Thyroid gland (tissue), 4 donors: ENCODE results near the gene SLC2A5. TPM values are rescaled to one million over a fixed set of nuclear protein-coding genes. Genes with fewer than 3 reads are reported as not detected.
"Not testable (repeated sequence)": the region's sequence is repeated elsewhere in the genome, so short reads cannot be mapped to it uniquely, and the experiment has no call there.

Source experiments
- DNase-seq, 2 donors: peaks; one replicate each; pipeline ENCODE4 v3.0.0-alpha.2; 2019
- H3K27ac ChIP-seq, 3 donors: fragments of 200-600 bp; sonication (generic); 1 replicate in 2 of 3; 2 replicates in 1 of 3; pipeline ENCODE4 v1.5.1; 2016 to 2019; ENCODE audit warnings: mild to moderate bottlenecking in 1 of 3, moderate library complexity in 1 of 3
- H3K27me3 ChIP-seq: fragments of 200-600 bp; sonication (generic); one replicate; pipeline ENCODE4 v1.5.1; 2019
- H3K36me3 ChIP-seq, 2 donors: fragments of 200-600 bp; sonication (generic); one replicate each; pipeline ENCODE4 v1.5.1; 2016 to 2019
- H3K4me1 ChIP-seq, 2 donors: fragments of 200-600 bp; sonication (generic); one replicate each; pipeline ENCODE4 v1.5.1; 2017 to 2019
- H3K4me3 ChIP-seq, 3 donors: fragments of 200-600 bp; sonication (generic); replicated peaks in 1 of 3; 1 replicate in 2 of 3; 2 replicates in 1 of 3; pipeline ENCODE4 v1.5.1; 2016; ENCODE audit warnings: mild to moderate bottlenecking in 1 of 3
- H3K9me3 ChIP-seq: fragments of 200-600 bp; sonication (generic); one replicate; pipeline ENCODE4 v1.5.1; 2017
- CTCF ChIP-seq, 6 experiments: fragments of 200-600 bp in 3 of 6; fragments of 450-650 bp in 3 of 6; sonication (generic) in 3 of 6; IDR thresholded peaks; one replicate each; pipeline ENCODE4 v1.5.1; 2016 to 2019; ENCODE audit warnings: antibody characterized with exemption in 6 of 6, mild to moderate bottlenecking in 2 of 6, inconsistent platforms in 1 of 6, moderate library complexity in 1 of 6
- POLR2A ChIP-seq, 2 donors: fragments of 450-650 bp; IDR thresholded peaks; one replicate each; pipeline ENCODE4 v1.6.1; 2017; ENCODE audit warnings: antibody characterized with exemption in 2 of 2, mild to moderate bottlenecking in 2 of 2, moderate library complexity in 1 of 2
- WGBS, 2 donors: methylation state at CpG; one replicate each; pipeline ENCODE4 v1.1.5; 2017; 5-methylcytosine and 5-hydroxymethylcytosine counted together
- intact Hi-C: fragments of 100-400 bp; cut with DNase I; formaldehyde crosslinking; loops from one replicate; pipeline ENCODE4 v1.15.1; 2023
- total RNA-seq, 4 donors: library from RNA; depleted of rRNA; stranded (reverse); fragments of >200 nt; gene quantifications; one replicate each; pipeline ENCODE4 v1.2.3, GENCODE V29; 2016

The SLC2A5 gene
- total RNA-seq, 4 donors from 2014 or later, result 0.73 to 1.1 (median 0.88) TPM

GRCh38 chr1:9097947-9098705 lies 28.7 kb upstream of the SLC2A5 start:
- intact Hi-C loops, result no loop called here
- WGBS, 2 donors, result 85 to 86% methylated on average over 12 to 13 of the region's 13 CpGs

DNA sequence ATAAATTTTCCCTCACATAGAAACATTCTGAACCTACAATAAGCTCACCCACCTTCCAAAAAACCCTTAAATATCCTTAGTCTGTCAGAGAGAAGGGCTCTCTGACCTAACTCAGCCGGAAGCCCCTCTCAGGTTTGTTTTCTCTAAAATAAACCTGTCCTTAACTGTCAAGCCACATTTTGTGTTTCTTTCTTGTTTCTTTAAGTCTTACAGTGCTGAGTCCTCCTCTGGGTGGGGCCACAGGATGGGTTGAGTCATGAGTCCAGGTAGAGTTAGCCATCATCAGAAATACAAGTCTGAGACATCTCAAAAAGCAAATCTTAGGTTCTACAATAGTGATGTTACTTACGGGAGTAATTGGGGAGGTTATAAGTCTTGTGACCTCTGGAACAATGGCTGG lies 26.4 kb upstream of the SLC2A5 start:
- Histone ChIP-seq H3K4me3 (no peak overlapping the region), H3K36me3 (no peaks in the 10 kb centered on the region), H3K9me3 (no peaks in the 10 kb centered on the region), H3K4me1 (no peaks in the 10 kb centered on the region), H3K27ac (no peak overlapping the region), H3K27me3 (no peaks in the 10 kb centered on the region)
- WGBS, 2 donors, result 96 to 98% methylated on average over 2 of the region's 2 CpGs
- intact Hi-C loops, result no loop called here
- TF ChIP-seq POLR2A (IDR thresholded peaks at IDR 0.05) (no peak), CTCF (IDR thresholded peaks at IDR 0.05) (no peak)
- no peak for DNase-seq

More at GRCh38 chr1:9097947-9098705, 28.7 kb upstream of the SLC2A5 start:
- DNase-seq, result no peak
- Histone ChIP-seq H3K4me3 (no peak overlapping the region), H3K36me3 (peaks cover under 1 to 5% of the 10 kb centered on the region in 2 donors), H3K27ac (no peak overlapping the region), H3K9me3 (no peaks in the 10 kb centered on the region), H3K27me3 (no peaks in the 10 kb centered on the region), H3K4me1 (no peaks in the 10 kb centered on the region)
- TF ChIP-seq POLR2A (IDR thresholded peaks at IDR 0.05), result no peak
- no peak for TF ChIP-seq CTCF (IDR thresholded peaks at IDR 0.05)

GRCh38 chr1:9093996-9094595 lies 24.7 kb upstream of the SLC2A5 start:
- intact Hi-C loops, result not testable (repeated sequence)

DNA sequence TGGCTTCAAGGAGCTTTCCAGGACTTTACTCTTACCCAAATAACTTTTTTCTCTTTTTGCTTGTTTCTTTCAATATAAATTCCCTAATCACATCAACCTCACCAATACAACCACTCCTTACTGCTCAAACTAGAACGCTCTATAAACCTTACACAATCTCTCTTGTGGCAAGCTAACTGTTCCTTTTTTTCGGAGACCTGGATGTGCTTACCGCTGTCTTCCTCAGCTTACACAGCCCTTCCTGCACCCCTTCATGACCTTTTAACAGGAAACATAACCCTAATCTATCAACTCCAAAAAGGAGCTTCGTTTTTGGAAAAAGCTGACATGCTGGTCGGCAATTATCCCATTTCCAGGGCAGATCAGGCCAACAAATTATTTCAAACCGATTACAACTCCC lies 24.1 kb upstream of the SLC2A5 start:
- intact Hi-C loops, result no loop called here
- no peak overlapping the region for H3K4me3 ChIP-seq
- no peaks in the 10 kb centered on the region for H3K27me3 ChIP-seq
- no peaks in the 10 kb centered on the region for H3K36me3 ChIP-seq
- H3K27ac ChIP-seq, result no peak overlapping the region
- no peaks in the 10 kb centered on the region for H3K9me3 ChIP-seq
- no peak for TF ChIP-seq CTCF (IDR thresholded peaks at IDR 0.05)
- TF ChIP-seq POLR2A (IDR thresholded peaks at IDR 0.05), result no peak
- no peak for DNase-seq
- 72 to 79% methylated on average over 6 of the region's 6 CpGs for WGBS, 2 donors
- H3K4me1 ChIP-seq, result no peaks in the 10 kb centered on the region

More at GRCh38 chr1:9093996-9094595, 24.7 kb upstream of the SLC2A5 start:
- not testable (repeated sequence) for H3K4me1 ChIP-seq, H3K9me3 ChIP-seq, H3K27ac ChIP-seq, H3K27me3 ChIP-seq, DNase-seq, H3K4me3 ChIP-seq, H3K36me3 ChIP-seq
- 84 to 91% methylated on average over 18 of the region's 18 CpGs for WGBS, 2 donors

- no peaks in the 10 kb centered on the region for H3K36me3 ChIP-seq
- 87 to 94% methylated on average over 6 of the region's 6 CpGs for WGBS, 2 donors
- H3K9me3 ChIP-seq, result no peaks in the 10 kb centered on the region
- TF ChIP-seq POLR2A (IDR thresholded peaks at IDR 0.05) (no peak), CTCF (IDR thresholded peaks at IDR 0.05) (no peak)
- H3K27me3 ChIP-seq, result no peaks in the 10 kb centered on the region
- no peak for DNase-seq
- H3K27ac ChIP-seq, result no peak overlapping the region
- intact Hi-C loops, result no loop called here
- peaks cover 0 to 3% of the 10 kb centered on the region in 2 donors for H3K4me1 ChIP-seq
- no peak overlapping the region for H3K4me3 ChIP-seq
Observed at GRCh38 chr1:9093091-9093490, 23.7 kb upstream of the SLC2A5 start.
